ENCODE measurements around the gene CCDC60.

CCDC60 gene

GRCh38 chr12:119444462-119445044 lies 110.0 kb downstream of the CCDC60 start:
- TF ChIP-seq SIN3A (IDR thresholded peaks at IDR 0.05; ENCODE audit: borderline replicate concordance, insufficient read depth, low read length) (no peak), FOXP2 (optimal IDR thresholded peaks at IDR 0.05; ENCODE audit: borderline replicate concordance, extremely low read depth, extremely low read length, insufficient read depth) (no peak), POLR2AphosphoS5 (IDR thresholded peaks at IDR 0.05; ENCODE audit: low read depth, low read length) (no peak), TAF1 (IDR thresholded peaks at IDR 0.05; ENCODE audit: borderline replicate concordance, insufficient read depth, low read length) (no peak), REST (IDR thresholded peaks at IDR 0.05; ENCODE audit: insufficient read depth in 1 of 2, low read depth in 2 of 2, low read length in 2 of 2) (no peak)

- no peak for TF ChIP-seq SIN3A (IDR thresholded peaks at IDR 0.05; ENCODE audit: borderline replicate concordance, insufficient read depth, low read length)
These were observed 111.9 kb downstream of the CCDC60 start for GRCh38 chr12:119446459-119446858.

GRCh38 chr12:119447126-119447525 lies 112.6 kb downstream of the CCDC60 start:
- TF ChIP-seq SIN3A (IDR thresholded peaks at IDR 0.05; ENCODE audit: borderline replicate concordance, insufficient read depth, low read length) (no peak), REST (IDR thresholded peaks at IDR 0.05; ENCODE audit: insufficient read depth in 1 of 2, low read depth in 2 of 2, low read length in 2 of 2) (no peak), TAF1 (IDR thresholded peaks at IDR 0.05; ENCODE audit: borderline replicate concordance, insufficient read depth, low read length) (no peak), FOXP2 (optimal IDR thresholded peaks at IDR 0.05; ENCODE audit: borderline replicate concordance, extremely low read depth, extremely low read length, insufficient read depth) (no peak), POLR2AphosphoS5 (IDR thresholded peaks at IDR 0.05; ENCODE audit: low read depth, low read length) (no peak)

GRCh38 chr12:119447618-119448017 lies 113.1 kb downstream of the CCDC60 start:
- TF ChIP-seq TAF1 (IDR thresholded peaks at IDR 0.05; ENCODE audit: borderline replicate concordance, insufficient read depth, low read length): no peak
- no peak for TF ChIP-seq FOXP2 (optimal IDR thresholded peaks at IDR 0.05; ENCODE audit: borderline replicate concordance, extremely low read depth, extremely low read length, insufficient read depth)
- TF ChIP-seq POLR2AphosphoS5 (IDR thresholded peaks at IDR 0.05; ENCODE audit: low read depth, low read length): no peak
- no peak for TF ChIP-seq REST (IDR thresholded peaks at IDR 0.05; ENCODE audit: insufficient read depth in 1 of 2, low read depth in 2 of 2, low read length in 2 of 2)
- TF ChIP-seq SIN3A (IDR thresholded peaks at IDR 0.05; ENCODE audit: borderline replicate concordance, insufficient read depth, low read length): no peak

- no peak for TF ChIP-seq SIN3A (IDR thresholded peaks at IDR 0.05; ENCODE audit: borderline replicate concordance, insufficient read depth, low read length)
- TF ChIP-seq FOXP2 (optimal IDR thresholded peaks at IDR 0.05; ENCODE audit: borderline replicate concordance, extremely low read depth, extremely low read length, insufficient read depth): no peak
- TF ChIP-seq TAF1 (IDR thresholded peaks at IDR 0.05; ENCODE audit: borderline replicate concordance, insufficient read depth, low read length): no peak
- no peak for TF ChIP-seq REST (IDR thresholded peaks at IDR 0.05; ENCODE audit: insufficient read depth in 1 of 2, low read depth in 2 of 2, low read length in 2 of 2)
- no peak for TF ChIP-seq POLR2AphosphoS5 (IDR thresholded peaks at IDR 0.05; ENCODE audit: low read depth, low read length)
These were observed 114.1 kb downstream of the CCDC60 start for GRCh38 chr12:119448611-119449131.
